ENCODE data around the gene SGPP1.
A peak's percentile ranks its signal among the peaks of the same experiment; 100 is the strongest.
"Not testable (repeated sequence)": the region's sequence is repeated elsewhere in the genome, so short reads cannot be mapped to it uniquely, and the experiment has no call there.

Gene SGPP1

GRCh38 chr14:63751076-63751475, 23.2 kb upstream of the SGPP1 start:
- H2AFZ ChIP-seq (ENCODE audit: low read depth, low read length); H3K4me3 ChIP-seq (ENCODE audit: low read length); H3K9me3 ChIP-seq (ENCODE audit: low read length); H3K27me3 ChIP-seq (ENCODE audit: insufficient read depth, low read length); H3K36me3 ChIP-seq (ENCODE audit: insufficient read depth, low read length); H3K4me1 ChIP-seq (ENCODE audit: insufficient read depth, low read length): not testable (repeated sequence)

GRCh38 chr14:63747846-63748245, 20.0 kb upstream of the SGPP1 start:
- Histone ChIP-seq H3K27me3 (ENCODE audit: insufficient read depth, low read length) (no peaks in the 10 kb centered on the region), H3K36me3 (ENCODE audit: insufficient read depth, low read length) (no peaks in the 10 kb centered on the region), H3K4me3 (ENCODE audit: low read length) (no peak overlapping the region), H2AFZ (ENCODE audit: low read depth, low read length) (no peak overlapping the region), H3K4me1 (ENCODE audit: insufficient read depth, low read length) (no peaks in the 10 kb centered on the region), H3K9me3 (ENCODE audit: low read length) (no peaks in the 10 kb centered on the region)

GRCh38 chr14:63745858-63746425, 18.1 kb upstream of the SGPP1 start:
- Histone ChIP-seq H3K36me3 (ENCODE audit: insufficient read depth, low read length) (no peaks in the 10 kb centered on the region), H3K4me1 (ENCODE audit: insufficient read depth, low read length) (no peaks in the 10 kb centered on the region), H3K9me3 (ENCODE audit: low read length) (no peaks in the 10 kb centered on the region), H3K27me3 (ENCODE audit: insufficient read depth, low read length) (no peaks in the 10 kb centered on the region), H2AFZ (ENCODE audit: low read depth, low read length) (no peak overlapping the region), H3K4me3 (ENCODE audit: low read length) (no peak overlapping the region)

- no peaks in the 10 kb centered on the region for H3K9me3 ChIP-seq (ENCODE audit: low read length)
- H3K4me3 ChIP-seq (ENCODE audit: low read length) = no peak overlapping the region
- no peaks in the 10 kb centered on the region for H3K36me3 ChIP-seq (ENCODE audit: insufficient read depth, low read length)
- no peak overlapping the region for H2AFZ ChIP-seq (ENCODE audit: low read depth, low read length)
- peaks cover 1% of the 10 kb centered on the region for H3K27me3 ChIP-seq (ENCODE audit: insufficient read depth, low read length)
- no peaks in the 10 kb centered on the region for H3K4me1 ChIP-seq (ENCODE audit: insufficient read depth, low read length)
Measured at GRCh38 chr14:63745272-63745671, 17.4 kb upstream of the SGPP1 start.

GRCh38 chr14:63737582-63738006, 9.7 kb upstream of the SGPP1 start:
- peaks cover 5% of the 10 kb centered on the region for H3K27me3 ChIP-seq (ENCODE audit: insufficient read depth, low read length)
- H3K4me3 ChIP-seq (ENCODE audit: low read length) = no peak overlapping the region
- H3K9me3 ChIP-seq (ENCODE audit: low read length) = no peaks in the 10 kb centered on the region
- no peaks in the 10 kb centered on the region for H3K4me1 ChIP-seq (ENCODE audit: insufficient read depth, low read length)
- H2AFZ ChIP-seq (ENCODE audit: low read depth, low read length) = no peak overlapping the region
- H3K36me3 ChIP-seq (ENCODE audit: insufficient read depth, low read length) = no peaks in the 10 kb centered on the region

GRCh38 chr14:63735720-63736119, 7.9 kb upstream of the SGPP1 start:
- peaks cover 5% of the 10 kb centered on the region for H3K27me3 ChIP-seq (ENCODE audit: insufficient read depth, low read length)
- no peaks in the 10 kb centered on the region for H3K36me3 ChIP-seq (ENCODE audit: insufficient read depth, low read length)
- no peaks in the 10 kb centered on the region for H3K4me1 ChIP-seq (ENCODE audit: insufficient read depth, low read length)
- no peak overlapping the region for H2AFZ ChIP-seq (ENCODE audit: low read depth, low read length)
- H3K4me3 ChIP-seq (ENCODE audit: low read length) = no peak overlapping the region
- no peaks in the 10 kb centered on the region for H3K9me3 ChIP-seq (ENCODE audit: low read length)

- Histone ChIP-seq H3K36me3 (ENCODE audit: insufficient read depth, low read length) (no peaks in the 10 kb centered on the region), H3K9me3 (ENCODE audit: low read length) (no peaks in the 10 kb centered on the region), H3K27me3 (ENCODE audit: insufficient read depth, low read length) (no peaks in the 10 kb centered on the region), H3K4me1 (ENCODE audit: insufficient read depth, low read length) (peaks cover 11% of the 10 kb centered on the region), H3K4me3 (ENCODE audit: low read length) (no peak overlapping the region), H2AFZ (ENCODE audit: low read depth, low read length) (no peak overlapping the region)
Measured at GRCh38 chr14:63730659-63731058, 2.8 kb upstream of the SGPP1 start.

- no peaks in the 10 kb centered on the region for H3K27me3 ChIP-seq (ENCODE audit: insufficient read depth, low read length)
- H3K36me3 ChIP-seq (ENCODE audit: insufficient read depth, low read length) = no peaks in the 10 kb centered on the region
- H3K9me3 ChIP-seq (ENCODE audit: low read length) = no peaks in the 10 kb centered on the region
- H2AFZ ChIP-seq (ENCODE audit: low read depth, low read length) = peak overlapping the region; percentile 60
- peak overlapping the region; percentile 75 for H3K4me3 ChIP-seq (ENCODE audit: low read length)
- H3K4me1 ChIP-seq (ENCODE audit: insufficient read depth, low read length) = peaks cover 15% of the 10 kb centered on the region
Measured at GRCh38 chr14:63727231-63727735, 582 bp downstream of the SGPP1 start.

- H3K36me3 ChIP-seq (ENCODE audit: insufficient read depth, low read length) = no peaks in the 10 kb centered on the region
- no peaks in the 10 kb centered on the region for H3K27me3 ChIP-seq (ENCODE audit: insufficient read depth, low read length)
- H3K4me3 ChIP-seq (ENCODE audit: low read length) = peak overlapping the region; percentile 75
- H2AFZ ChIP-seq (ENCODE audit: low read depth, low read length) = peak overlapping the region; percentile 60
- H3K9me3 ChIP-seq (ENCODE audit: low read length) = no peaks in the 10 kb centered on the region
- peaks cover 15% of the 10 kb centered on the region for H3K4me1 ChIP-seq (ENCODE audit: insufficient read depth, low read length)
Measured at GRCh38 chr14:63726499-63726898, 1.4 kb downstream of the SGPP1 start.

GRCh38 chr14:63725786-63726460, 1.9 kb downstream of the SGPP1 start:
- no peaks in the 10 kb centered on the region for H3K27me3 ChIP-seq (ENCODE audit: insufficient read depth, low read length)
- H3K4me1 ChIP-seq (ENCODE audit: insufficient read depth, low read length) = peaks cover 15% of the 10 kb centered on the region
- H2AFZ ChIP-seq (ENCODE audit: low read depth, low read length) = no peak overlapping the region
- H3K9me3 ChIP-seq (ENCODE audit: low read length) = no peaks in the 10 kb centered on the region
- H3K36me3 ChIP-seq (ENCODE audit: insufficient read depth, low read length) = no peaks in the 10 kb centered on the region
- H3K4me3 ChIP-seq (ENCODE audit: low read length) = peak overlapping the region; percentile 75

GRCh38 chr14:63717702-63718101, 10.2 kb downstream of the SGPP1 start:
- H3K4me1 ChIP-seq (ENCODE audit: insufficient read depth, low read length) = no peaks in the 10 kb centered on the region
- H3K4me3 ChIP-seq (ENCODE audit: low read length) = no peak overlapping the region
- no peaks in the 10 kb centered on the region for H3K36me3 ChIP-seq (ENCODE audit: insufficient read depth, low read length)
- H3K9me3 ChIP-seq (ENCODE audit: low read length) = peaks cover 4% of the 10 kb centered on the region
- no peaks in the 10 kb centered on the region for H3K27me3 ChIP-seq (ENCODE audit: insufficient read depth, low read length)
- H2AFZ ChIP-seq (ENCODE audit: low read depth, low read length) = no peak overlapping the region

GRCh38 chr14:63715360-63715759, 12.5 kb downstream of the SGPP1 start:
- no peaks in the 10 kb centered on the region for H3K4me1 ChIP-seq (ENCODE audit: insufficient read depth, low read length)

GRCh38 chr14:63713764-63714163, 14.1 kb downstream of the SGPP1 start:
- Histone ChIP-seq H3K4me1 (ENCODE audit: insufficient read depth, low read length) (no peaks in the 10 kb centered on the region), H3K27me3 (ENCODE audit: insufficient read depth, low read length) (no peaks in the 10 kb centered on the region), H3K9me3 (ENCODE audit: low read length) (peaks cover 4% of the 10 kb centered on the region), H2AFZ (ENCODE audit: low read depth, low read length) (no peak overlapping the region), H3K4me3 (ENCODE audit: low read length) (no peak overlapping the region), H3K36me3 (ENCODE audit: insufficient read depth, low read length) (no peaks in the 10 kb centered on the region)

More at GRCh38 chr14:63715360-63715759, 12.5 kb downstream of the SGPP1 start:
- H2AFZ ChIP-seq (ENCODE audit: low read depth, low read length) = no peak overlapping the region
- no peaks in the 10 kb centered on the region for H3K36me3 ChIP-seq (ENCODE audit: insufficient read depth, low read length)
- H3K27me3 ChIP-seq (ENCODE audit: insufficient read depth, low read length) = no peaks in the 10 kb centered on the region
- no peak overlapping the region for H3K4me3 ChIP-seq (ENCODE audit: low read length)
- H3K9me3 ChIP-seq (ENCODE audit: low read length) = peaks cover 4% of the 10 kb centered on the region
